Ovary (tissue), 3 donors: Measurements from ENCODE around the gene ALDH3A2.

ENCODE experiments used
- CTCF ChIP-seq, 3 donors: fragments of 450-650 bp in 2 of 3; fragments of 200-600 bp in 1 of 3; IDR thresholded peaks; one replicate each; pipeline versions ENCODE4 v1.5.1 to v1.8.0; 2016 to 2022; ENCODE audit warnings: antibody characterized with exemption in 3 of 3, mild to moderate bottlenecking in 1 of 3
- POLR2A ChIP-seq: fragments of 450-650 bp; IDR thresholded peaks from one replicate; pipeline ENCODE4 v1.6.1; 2017; ENCODE audit warnings: antibody characterized with exemption, mild to moderate bottlenecking, moderate library complexity
- donor health status: DM: no; HTN: no; CAD: no.

GRCh38 chr17:19645734-19646201, 2.8 kb upstream of the ALDH3A2 start:
- TF ChIP-seq POLR2A, result no peak
- no peak for TF ChIP-seq CTCF (IDR thresholded peaks at IDR 0.05)
